ENCODE data around the gene CCNG2.

Gene CCNG2

GRCh38 chr4:77179519-77179918 lies 22.5 kb downstream of the CCNG2 start:
- no peak for DNase-seq

GRCh38 chr4:77181720-77182119 lies 24.7 kb downstream of the CCNG2 start:
- DNase-seq, result no peak

DNA sequence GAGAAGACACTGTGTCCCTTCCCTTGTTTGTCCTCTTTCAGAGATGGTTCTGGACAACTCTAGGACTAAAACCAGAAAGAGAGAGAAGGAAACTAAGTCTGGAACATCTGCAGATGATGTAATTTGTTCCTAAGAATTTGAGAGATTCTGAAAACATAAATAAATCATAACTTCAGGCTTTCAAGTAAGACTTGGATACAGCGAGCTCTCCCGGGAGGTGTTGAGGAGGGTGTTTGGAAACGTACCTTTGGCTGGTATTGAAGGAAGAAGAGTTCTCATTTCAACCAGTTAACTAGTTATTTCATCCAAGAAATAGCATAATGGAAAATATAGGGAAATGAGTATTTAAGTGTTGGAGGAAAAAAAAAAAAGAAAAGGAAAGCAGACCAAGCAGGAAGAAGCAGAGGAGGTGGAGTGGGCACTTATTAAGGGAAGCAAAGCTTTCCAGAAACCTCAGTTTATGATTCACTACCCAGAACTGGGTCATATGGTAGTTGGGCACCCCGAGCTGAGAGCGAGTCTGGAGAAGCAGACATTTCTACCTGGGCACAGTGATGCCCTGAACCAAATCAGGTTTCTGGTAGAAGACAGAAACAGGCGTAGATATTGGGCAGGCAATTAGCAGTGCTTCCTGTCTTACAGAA lies 26.9 kb downstream of the CCNG2 start:
- no peak for DNase-seq

DNA sequence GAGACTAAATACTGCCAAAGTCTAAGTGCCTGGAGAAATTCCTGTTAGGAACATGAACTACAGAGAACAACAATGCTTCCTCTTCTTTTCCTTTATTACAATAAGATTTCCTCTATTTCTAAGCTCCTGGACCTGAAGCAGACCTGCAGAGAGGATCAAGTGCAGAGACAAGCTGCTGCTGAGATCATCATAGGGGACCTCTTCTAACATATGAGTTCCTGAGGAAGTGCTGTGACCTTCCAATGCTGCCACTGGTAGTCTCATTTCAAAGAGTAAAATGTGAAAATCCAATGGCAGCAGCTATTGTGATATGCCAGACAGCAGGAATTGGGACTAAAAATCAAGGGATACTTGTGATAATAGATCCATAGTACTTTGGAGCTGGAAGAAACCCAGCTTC lies 28.0 kb downstream of the CCNG2 start:
- DNase-seq, result no peak

- DNase-seq, result no peak
Measured at GRCh38 chr4:77185686-77186085, 28.7 kb downstream of the CCNG2 start.

GRCh38 chr4:77187322-77187721 lies 30.3 kb downstream of the CCNG2 start:
- no peak for DNase-seq

GRCh38 chr4:77188498-77189220 lies 31.7 kb downstream of the CCNG2 start:
- DNase-seq, result no peak

DNA sequence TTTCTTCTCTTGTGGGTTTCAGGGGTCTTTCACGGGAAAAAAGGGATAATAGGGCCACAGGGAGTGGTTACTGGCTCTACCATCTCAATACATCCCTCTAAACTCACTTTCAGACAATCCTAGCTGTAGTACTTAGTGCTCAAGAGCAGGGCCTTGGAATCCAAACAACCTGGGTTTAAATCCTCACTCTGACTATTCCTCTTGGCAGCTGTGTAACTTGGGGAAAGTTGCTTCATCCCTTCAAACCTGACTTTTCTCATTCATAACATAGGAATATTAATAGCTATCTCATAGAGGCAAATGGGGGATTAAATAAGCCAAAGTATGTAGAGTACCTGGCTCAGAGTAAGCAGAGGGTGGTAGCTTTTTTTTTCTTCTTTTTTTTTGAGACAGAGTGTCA lies 32.4 kb downstream of the CCNG2 start:
- no peak for DNase-seq

DNA sequence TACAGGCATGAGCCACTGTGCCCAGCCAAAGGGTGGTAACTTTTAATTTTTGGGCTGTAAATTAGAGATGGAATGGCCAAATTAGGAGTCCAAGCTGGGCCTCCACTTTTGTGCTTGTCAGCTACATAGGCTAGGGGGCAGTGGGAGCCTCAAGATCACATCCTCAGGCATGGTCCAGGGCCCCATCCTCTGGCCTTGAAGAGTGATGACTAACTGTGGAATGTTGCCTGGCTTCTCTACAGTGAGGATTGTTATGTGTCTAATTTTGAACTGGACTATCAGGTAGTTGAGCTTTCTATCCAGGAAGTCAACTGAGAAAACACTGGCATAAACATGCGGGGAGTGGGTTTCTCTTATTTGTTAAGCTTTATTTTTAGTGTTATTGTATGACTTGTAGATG lies 33.0 kb downstream of the CCNG2 start:
- peak; percentile 87 for DNase-seq

- no peak for DNase-seq
Measured at GRCh38 chr4:77193046-77193445, 36.0 kb downstream of the CCNG2 start.

GRCh38 chr4:77193511-77194102 lies 36.6 kb downstream of the CCNG2 start:
- DNase-seq, result peak; percentile 79

DNA sequence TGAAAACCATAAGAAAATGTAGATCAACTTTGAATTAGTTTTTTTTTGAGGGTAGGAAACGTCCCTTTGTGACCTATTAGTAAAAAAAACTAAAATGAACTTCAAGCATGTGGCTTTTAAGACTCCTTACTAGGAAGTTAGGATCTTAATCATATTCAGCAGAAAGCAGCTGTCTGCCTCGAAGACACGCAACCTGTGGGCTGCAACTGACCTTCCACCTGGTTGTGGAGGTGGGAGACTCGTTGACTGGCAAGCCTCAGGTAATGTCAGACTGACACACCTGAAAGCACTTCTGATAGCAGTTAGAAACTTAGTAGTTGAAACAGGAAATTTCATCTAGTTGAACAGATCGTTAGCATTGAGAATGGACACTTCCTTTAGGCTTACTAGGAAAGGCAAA lies 37.4 kb downstream of the CCNG2 start:
- DNase-seq, result no peak

- DNase-seq, result peak; percentile 67
Measured at GRCh38 chr4:77194989-77195388, 38.0 kb downstream of the CCNG2 start.

DNA sequence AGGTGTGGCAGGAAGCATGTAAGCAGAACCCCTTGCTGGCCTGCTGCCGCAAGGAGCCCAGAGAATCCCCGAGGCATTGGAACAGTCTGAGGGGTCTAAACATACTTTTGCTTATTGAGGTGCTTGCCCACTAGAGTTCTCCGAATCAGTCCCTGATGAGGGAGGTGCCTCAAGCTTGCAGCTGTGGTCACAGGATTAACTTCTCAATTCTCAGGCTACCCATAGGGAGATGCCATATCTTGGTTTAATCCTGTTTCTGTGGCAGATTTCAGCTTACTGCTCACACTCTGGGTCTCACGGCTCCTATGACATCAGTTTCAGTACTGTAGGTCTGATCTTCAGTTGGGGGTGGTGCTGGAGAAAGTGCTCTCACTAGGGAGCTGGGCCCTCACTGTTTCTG lies 39.9 kb downstream of the CCNG2 start:
- no peak for DNase-seq

- no peak for DNase-seq
Measured at GRCh38 chr4:77197361-77197760, 40.4 kb downstream of the CCNG2 start.

DNA sequence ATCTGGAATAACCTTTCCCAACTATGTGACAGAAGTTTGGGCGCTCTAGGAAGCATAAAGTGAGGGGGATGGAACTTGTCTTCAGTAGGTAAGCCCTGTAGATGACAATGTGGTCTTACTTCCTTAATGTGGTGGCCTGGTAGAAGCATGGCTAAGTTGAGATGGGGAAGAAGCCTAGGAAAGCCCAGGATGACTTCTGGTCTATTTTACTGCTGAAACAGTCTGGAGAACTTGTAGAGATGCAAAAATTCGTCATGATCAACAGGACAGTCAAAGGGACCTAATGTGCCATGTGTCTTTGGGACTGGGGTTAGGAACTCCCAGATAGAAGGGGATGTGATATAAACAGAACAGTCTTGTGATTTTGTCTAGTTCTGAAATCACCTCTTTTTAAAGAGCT lies 40.8 kb downstream of the CCNG2 start:
- DNase-seq, result no peak

GRCh38 chr4:77199276-77199675 lies 42.3 kb downstream of the CCNG2 start:
- peak; percentile 71 for DNase-seq

DNA sequence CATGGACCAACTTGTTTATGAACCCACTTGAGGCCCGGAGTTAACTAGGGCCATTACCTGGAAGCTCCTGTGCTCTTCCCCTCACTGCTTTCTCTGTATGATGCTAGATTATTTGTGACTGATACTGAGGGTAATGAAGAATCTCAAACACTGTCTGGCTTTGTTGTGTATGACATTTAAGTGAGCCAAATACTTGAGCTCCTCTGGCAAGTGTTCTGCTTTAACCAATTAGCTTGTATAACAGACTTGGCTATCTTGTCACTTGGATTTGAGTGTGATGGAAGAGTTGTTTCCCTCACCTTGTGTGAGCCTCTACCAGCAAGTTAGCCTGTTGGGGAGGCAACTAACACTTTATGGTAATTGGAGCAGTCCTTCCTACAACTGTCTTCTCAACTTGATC lies 42.7 kb downstream of the CCNG2 start:
- no peak for DNase-seq

DNA sequence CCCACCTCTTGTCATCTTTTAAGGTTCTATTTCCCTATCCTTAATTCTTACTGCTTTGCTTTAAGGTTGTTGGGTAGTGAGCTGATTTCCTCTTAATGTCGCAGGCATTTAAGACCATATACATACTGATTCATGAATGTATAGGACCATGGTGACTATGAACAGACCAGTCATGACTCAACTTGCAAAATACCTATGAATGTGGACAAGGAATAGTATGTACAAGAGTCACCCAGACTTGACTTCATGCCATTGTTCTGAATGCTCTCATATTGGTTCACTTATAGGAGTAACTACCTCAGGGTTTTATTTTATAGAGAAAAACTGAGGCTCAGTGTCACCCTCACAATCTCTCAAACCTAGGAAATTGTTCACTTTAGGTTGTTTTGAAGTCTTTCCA lies 44.3 kb downstream of the CCNG2 start:
- DNase-seq, result no peak

- no peak for DNase-seq
Measured at GRCh38 chr4:77201857-77202256, 44.9 kb downstream of the CCNG2 start.

DNA sequence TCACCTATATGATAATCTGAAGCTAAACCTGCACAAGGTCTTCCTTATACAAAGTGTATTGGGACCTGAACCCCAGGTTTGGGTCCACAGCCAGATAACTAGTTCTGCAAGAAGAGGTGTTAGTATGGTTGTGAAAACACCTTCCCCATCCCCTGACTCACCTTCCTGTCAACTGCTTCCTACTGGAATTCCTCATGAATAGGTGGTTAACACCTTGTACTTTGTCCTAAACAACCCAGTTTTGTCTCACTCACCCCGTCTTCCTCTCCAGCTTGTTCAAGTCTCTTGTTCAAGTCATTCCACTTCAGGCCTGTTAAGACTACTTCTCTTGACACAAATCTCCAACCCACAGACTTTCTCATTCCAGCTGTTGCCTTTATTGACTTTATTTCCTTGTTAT lies 45.5 kb downstream of the CCNG2 start:
- no peak for DNase-seq

DNA sequence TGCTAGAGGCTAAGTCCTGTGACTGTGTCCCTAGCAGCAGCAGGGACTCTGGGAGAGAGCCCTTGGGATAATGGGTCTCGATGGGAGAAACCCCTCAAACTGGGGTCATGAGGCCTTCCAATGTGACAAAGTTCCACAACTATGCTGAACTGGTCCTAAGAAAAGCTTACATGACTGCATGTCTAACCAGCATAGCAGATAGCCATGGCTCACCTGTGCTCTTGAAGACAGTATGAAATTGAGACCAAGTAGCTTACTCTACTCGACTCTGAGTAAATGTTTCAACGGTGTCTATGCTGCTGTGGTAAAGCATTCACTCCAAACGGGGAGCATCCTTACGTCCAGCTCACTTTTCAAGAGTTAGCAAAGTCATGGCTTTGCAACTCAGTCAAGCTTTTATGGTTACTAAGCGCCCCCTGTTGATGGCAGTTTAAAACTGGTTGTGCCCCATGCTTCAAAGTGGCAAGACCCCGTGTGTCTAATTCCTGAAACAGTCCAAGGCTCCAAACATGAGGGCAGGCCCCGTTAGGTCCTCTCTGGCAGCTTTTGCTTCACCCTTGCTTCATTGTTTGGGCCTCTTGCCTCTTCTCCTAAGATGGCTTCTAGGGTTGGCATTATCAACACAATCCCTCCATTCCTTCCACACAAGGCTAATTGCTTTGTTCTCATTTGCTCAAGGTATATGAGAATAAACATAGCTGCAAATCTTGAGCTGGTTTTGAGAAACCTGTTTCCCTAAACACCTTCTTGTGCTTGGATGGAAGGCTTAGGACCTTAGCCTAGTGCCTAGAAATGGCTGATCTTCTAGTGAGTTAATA lies 46.6 kb downstream of the CCNG2 start:
- DNase-seq, result peak; percentile 87

DNA sequence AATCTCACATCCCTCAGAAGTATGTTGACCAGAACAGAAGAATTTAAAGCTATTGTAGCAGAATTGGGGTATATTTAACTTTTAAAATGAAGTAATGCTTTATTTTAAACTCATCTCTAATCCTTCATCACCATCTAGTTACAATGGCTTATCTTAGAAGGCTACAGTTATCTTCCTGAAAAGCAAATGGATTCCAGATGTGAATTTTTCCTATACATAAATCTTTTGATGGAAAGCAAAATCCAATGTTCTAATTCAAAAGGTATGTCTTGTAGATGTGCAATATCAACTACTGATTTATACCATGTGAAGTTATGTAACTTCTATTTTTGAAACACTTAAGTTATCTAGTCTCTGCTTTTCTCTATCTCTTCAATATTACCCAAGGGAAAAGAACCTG lies 47.6 kb downstream of the CCNG2 start:
- DNase-seq, result no peak

DNA sequence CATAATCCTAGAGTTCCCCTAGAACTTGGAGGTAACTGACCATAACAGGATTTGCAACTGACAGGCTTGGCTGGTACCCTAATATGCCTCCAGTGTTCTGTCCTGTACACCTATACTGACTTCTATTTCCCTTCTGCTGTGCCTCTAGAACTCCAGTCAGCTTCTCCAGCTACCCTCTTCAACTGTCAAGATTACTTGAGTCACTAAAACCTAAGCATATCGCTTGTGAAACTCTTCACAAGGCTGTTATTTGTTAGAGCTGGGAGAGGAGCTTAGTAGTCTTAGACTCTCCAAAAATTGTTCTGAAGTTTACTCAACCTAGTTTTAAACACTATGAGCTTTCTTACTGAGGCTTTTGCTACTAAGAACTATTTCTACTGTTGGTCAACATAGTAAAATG lies 52.0 kb downstream of the CCNG2 start:
- no peak for DNase-seq

Data from islet precursor cell (in vitro differentiated cells).